ENCODE data around the gene MYBBP1A. TPM values are rescaled to one million over a fixed set of nuclear protein-coding genes. Genes with fewer than 3 reads are reported as not detected.

MYBBP1A gene
- total RNA-seq, 1 donor from 2014 or later = 47.1 TPM

DNA sequence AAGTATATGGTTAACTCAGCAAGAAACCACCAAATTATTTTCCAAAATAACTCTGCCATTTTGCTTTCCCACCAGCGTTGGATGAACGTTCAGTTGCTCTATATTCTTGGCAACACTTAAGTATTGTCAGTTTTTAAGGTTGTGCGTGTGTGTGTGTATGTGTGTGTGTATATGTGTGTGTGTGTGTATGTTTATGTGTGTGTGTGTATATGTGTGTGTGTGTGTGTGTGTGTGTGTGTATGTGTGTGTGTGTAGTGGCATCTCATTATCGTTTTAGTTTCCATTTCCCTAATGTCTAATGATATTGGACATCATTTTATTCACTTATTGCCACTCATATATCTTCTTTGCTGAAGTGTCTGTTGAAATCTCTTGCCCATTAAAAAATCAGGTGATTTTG, 17.9 kb upstream of the MYBBP1A start:
- Histone ChIP-seq H3K27ac (no peak overlapping the region), H3K9me3 (no peaks in the 10 kb centered on the region), H3K36me3 (no peaks in the 10 kb centered on the region), H3K4me1 (no peaks in the 10 kb centered on the region), H3K4me3 (no peak overlapping the region), H3K27me3 (no peaks in the 10 kb centered on the region)
- TF ChIP-seq, protein P1, sequence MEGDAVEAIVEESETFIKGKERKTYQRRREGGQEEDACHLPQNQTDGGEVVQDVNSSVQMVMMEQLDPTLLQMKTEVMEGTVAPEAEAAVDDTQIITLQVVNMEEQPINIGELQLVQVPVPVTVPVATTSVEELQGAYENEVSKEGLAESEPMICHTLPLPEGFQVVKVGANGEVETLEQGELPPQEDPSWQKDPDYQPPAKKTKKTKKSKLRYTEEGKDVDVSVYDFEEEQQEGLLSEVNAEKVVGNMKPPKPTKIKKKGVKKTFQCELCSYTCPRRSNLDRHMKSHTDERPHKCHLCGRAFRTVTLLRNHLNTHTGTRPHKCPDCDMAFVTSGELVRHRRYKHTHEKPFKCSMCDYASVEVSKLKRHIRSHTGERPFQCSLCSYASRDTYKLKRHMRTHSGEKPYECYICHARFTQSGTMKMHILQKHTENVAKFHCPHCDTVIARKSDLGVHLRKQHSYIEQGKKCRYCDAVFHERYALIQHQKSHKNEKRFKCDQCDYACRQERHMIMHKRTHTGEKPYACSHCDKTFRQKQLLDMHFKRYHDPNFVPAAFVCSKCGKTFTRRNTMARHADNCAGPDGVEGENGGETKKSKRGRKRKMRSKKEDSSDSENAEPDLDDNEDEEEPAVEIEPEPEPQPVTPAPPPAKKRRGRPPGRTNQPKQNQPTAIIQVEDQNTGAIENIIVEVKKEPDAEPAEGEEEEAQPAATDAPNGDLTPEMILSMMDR (IDR thresholded peaks at IDR 0.05) = no peak
- TF ChIP-seq POLR2AphosphoS5 (IDR thresholded peaks at IDR 0.05; ENCODE audit: insufficient read depth in 1 of 2, low read depth in 1 of 2) (no peak), POLR2A (IDR thresholded peaks at IDR 0.05) (no peak)
- intact Hi-C loops (cut with DNase I) = no loop called here
- no peak for DNase-seq (ENCODE audit: extremely low spot score in 2 of 2)

DNA sequence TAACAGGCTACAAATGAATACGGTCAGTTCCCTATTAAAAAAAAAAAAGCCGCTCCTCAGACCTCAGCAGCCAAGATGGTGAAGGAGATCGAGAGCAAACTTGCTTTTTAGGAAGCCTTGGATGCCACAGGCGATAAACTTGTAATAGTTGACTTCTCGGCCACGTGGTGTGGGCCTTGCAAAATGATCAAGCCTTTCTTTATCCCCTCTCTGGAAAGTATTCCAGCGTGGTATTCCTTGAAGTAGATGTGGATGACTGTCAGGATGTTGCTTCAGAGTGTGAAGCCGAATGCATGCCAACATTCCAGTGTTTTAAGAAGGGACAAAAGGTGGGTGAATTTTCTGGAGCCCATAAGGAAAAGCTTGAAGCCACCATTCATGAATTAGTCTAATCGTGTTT, 16.9 kb upstream of the MYBBP1A start:
- Histone ChIP-seq H3K27me3 (no peaks in the 10 kb centered on the region), H3K36me3 (no peaks in the 10 kb centered on the region), H3K9me3 (no peaks in the 10 kb centered on the region), H3K27ac (no peak overlapping the region), H3K4me3 (no peak overlapping the region), H3K4me1 (no peaks in the 10 kb centered on the region)
- TF ChIP-seq POLR2AphosphoS5 (IDR thresholded peaks at IDR 0.05; ENCODE audit: insufficient read depth in 1 of 2, low read depth in 1 of 2) (no peak), POLR2A (IDR thresholded peaks at IDR 0.05) (no peak)
- TF ChIP-seq, protein P1 (IDR thresholded peaks at IDR 0.05) = no peak
- DNase-seq (ENCODE audit: extremely low spot score in 2 of 2) = no peak
- intact Hi-C loops (cut with DNase I) = no loop called here

- Histone ChIP-seq H3K27ac (no peak overlapping the region), H3K4me3 (no peak overlapping the region), H3K4me1 (peaks cover 8% of the 10 kb centered on the region), H3K9me3 (no peaks in the 10 kb centered on the region), H3K36me3 (no peaks in the 10 kb centered on the region), H3K27me3 (no peaks in the 10 kb centered on the region)
- TF ChIP-seq POLR2AphosphoS5 (IDR thresholded peaks at IDR 0.05; ENCODE audit: insufficient read depth in 1 of 2, low read depth in 1 of 2) (no peak), POLR2A (IDR thresholded peaks at IDR 0.05) (no peak)
- TF ChIP-seq, protein P1 (IDR thresholded peaks at IDR 0.05) = no peak
- DNase-seq (ENCODE audit: extremely low spot score in 2 of 2) = no peak
- intact Hi-C loops (cut with DNase I) = no loop called here
Measured at GRCh38 chr17:4569591-4569990, 14.4 kb upstream of the MYBBP1A start.

DNA sequence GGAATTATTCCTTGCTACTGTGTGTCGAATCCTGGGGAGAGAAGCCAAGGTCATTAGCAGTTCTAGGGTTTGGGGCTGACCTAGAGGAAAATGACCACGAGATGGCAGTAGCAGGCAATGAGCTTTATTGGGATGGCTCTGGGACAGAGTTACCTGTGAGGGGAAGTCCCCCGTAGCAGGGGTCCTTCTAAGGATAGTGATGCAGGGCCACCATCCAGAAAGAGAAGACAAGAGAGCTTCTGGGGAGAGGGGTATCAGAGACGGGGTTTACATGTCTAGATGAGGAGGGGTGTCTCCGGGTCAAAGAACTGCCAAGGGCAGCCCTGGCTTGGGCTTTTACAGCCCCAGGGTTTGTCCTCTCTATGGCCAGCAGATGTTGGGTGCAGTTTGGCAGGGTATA, 11.6 kb upstream of the MYBBP1A start:
- DNase-seq (ENCODE audit: extremely low spot score in 2 of 2) = no peak
- TF ChIP-seq POLR2A (IDR thresholded peaks at IDR 0.05) = no peak
- TF ChIP-seq, protein P1 (IDR thresholded peaks at IDR 0.05) = peak; percentile 12 to 67 (median 60)
- no peaks in the 10 kb centered on the region for H3K27me3 ChIP-seq
- H3K4me3 ChIP-seq = no peak overlapping the region
- peaks cover 14% of the 10 kb centered on the region for H3K4me1 ChIP-seq
- intact Hi-C loops (cut with DNase I) = loop anchor here (2.0 kb wide), 1 partner anchor 60 kb away; no protein-coding TSS in a partner anchor
- H3K27ac ChIP-seq = no peak overlapping the region
- no peaks in the 10 kb centered on the region for H3K9me3 ChIP-seq
- no peaks in the 10 kb centered on the region for H3K36me3 ChIP-seq

- H3K4me3 ChIP-seq = no peak overlapping the region
- no peak overlapping the region for H3K27ac ChIP-seq
- no peaks in the 10 kb centered on the region for H3K36me3 ChIP-seq
- H3K4me1 ChIP-seq = peaks cover 14% of the 10 kb centered on the region
- no peaks in the 10 kb centered on the region for H3K27me3 ChIP-seq
- TF ChIP-seq, protein P1 (IDR thresholded peaks at IDR 0.05) = peak; percentile 38 to 71 (median 62)
- TF ChIP-seq POLR2AphosphoS5 (IDR thresholded peaks at IDR 0.05; ENCODE audit: insufficient read depth in 1 of 2, low read depth in 1 of 2) = peak in 1 of 2 donors; percentile 49
- no peak for TF ChIP-seq POLR2A (IDR thresholded peaks at IDR 0.05)
- intact Hi-C loops (cut with DNase I) = loop anchor here (2.0 kb wide), 1 partner anchor 61 kb away; no protein-coding TSS in a partner anchor
- no peak for DNase-seq (ENCODE audit: extremely low spot score in 2 of 2)
- H3K9me3 ChIP-seq = no peaks in the 10 kb centered on the region
Measured at GRCh38 chr17:4565209-4566141, 10.3 kb upstream of the MYBBP1A start.
